SU-DHL-6 (cell line): ENCODE data around the gene GJA9.

Experiments
- EZH2phosphoT487 ChIP-seq: fragments of 200-600 bp; sonication (generic), shearing (Covaris generic); conservative IDR thresholded peaks from 2 replicates; pipeline ENCODE4 v1.6.1; 2018; ENCODE audit warnings: mild to moderate bottlenecking, antibody characterized with exemption, low read length, moderate library complexity, mixed read lengths
- TF ChIP-seq, protein P1 (sequence below): fragments of 200-600 bp; sonication (generic); IDR thresholded peaks from one replicate; pipeline ENCODE4 v1.5.1; 2017; ENCODE audit warnings: antibody characterized with exemption, mild to moderate bottlenecking, low read length, moderate library complexity; ENCODE audit not compliant: insufficient read depth, poor library complexity, severe bottlenecking

DNA sequence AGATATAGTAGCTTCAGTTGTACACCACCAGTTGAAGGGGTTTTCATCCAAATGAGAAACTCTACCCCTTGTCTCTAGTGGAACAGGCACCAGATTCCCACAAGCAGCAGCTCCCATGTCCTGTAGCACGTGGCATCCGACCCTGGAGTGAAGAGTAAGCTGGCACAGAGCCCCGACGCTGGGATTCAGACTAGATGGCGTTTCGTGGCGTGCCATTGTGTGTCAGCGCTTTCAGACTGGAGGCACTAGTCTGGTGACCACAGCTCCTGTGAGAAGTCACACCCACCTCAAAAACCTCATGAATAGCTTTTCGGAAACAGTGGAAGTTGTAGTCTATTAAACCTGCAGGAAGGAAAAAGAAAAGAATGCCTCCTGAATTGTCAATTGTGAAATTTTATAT, 42.0 kb downstream of the GJA9 start:
- TF ChIP-seq, protein P1, sequence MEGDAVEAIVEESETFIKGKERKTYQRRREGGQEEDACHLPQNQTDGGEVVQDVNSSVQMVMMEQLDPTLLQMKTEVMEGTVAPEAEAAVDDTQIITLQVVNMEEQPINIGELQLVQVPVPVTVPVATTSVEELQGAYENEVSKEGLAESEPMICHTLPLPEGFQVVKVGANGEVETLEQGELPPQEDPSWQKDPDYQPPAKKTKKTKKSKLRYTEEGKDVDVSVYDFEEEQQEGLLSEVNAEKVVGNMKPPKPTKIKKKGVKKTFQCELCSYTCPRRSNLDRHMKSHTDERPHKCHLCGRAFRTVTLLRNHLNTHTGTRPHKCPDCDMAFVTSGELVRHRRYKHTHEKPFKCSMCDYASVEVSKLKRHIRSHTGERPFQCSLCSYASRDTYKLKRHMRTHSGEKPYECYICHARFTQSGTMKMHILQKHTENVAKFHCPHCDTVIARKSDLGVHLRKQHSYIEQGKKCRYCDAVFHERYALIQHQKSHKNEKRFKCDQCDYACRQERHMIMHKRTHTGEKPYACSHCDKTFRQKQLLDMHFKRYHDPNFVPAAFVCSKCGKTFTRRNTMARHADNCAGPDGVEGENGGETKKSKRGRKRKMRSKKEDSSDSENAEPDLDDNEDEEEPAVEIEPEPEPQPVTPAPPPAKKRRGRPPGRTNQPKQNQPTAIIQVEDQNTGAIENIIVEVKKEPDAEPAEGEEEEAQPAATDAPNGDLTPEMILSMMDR, result no peak
- no peak for TF ChIP-seq EZH2phosphoT487
